ENCODE data around the gene PEX14. TPM values are rescaled to one million over a fixed set of nuclear protein-coding genes. Genes with fewer than 3 reads are reported as not detected.

PEX14 gene
- total and polyA plus RNA-seq, 2 donors (not counting 3 experiments of a cell fraction or from before 2014, with no cell fraction given) = 19.5 to 26.5 TPM

DNA sequence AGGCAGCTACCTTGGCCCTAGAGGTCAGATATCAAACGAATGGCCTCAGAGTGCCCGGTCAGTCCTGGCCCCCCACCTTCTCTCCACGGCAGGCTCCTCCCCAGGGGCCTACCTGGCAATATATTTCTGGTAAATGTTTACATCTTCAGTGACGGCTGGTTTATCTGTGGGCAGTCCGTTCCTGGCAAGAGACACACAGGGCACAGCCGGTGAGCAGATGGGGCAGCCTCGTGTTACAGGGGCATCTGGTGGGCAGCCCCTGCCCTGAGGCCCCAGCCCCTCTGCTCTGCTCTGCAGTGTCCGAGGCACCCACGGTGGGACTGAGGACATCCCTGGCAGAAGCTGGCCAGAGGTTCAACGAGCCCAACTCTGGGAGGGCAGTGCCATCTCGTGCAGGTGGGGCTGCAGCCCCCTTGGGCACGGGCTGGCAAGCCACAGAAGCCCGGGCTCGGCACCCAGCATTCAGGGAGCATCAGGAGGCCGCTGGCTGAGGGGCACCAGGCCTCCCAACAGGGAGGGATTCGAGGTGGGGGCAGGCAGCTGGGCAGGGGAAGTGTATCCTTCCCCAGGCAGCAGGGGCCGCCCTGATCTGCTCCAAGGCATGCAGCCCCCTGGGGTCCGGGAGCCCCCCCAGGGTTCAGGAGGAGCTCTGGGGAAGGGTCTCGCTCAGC lies 183.8 kb downstream of the PEX14 start:
- Histone ChIP-seq H3K27ac (ENCODE audit: insufficient read depth, low read depth, low read length) (no peak overlapping the region), H3K27me3 (ENCODE audit: control insufficient read depth in 2 of 2, insufficient read depth in 2 of 2, low read length in 2 of 2) (no peaks in the 10 kb centered on the region), H3K9ac (replicated peaks; ENCODE audit: extremely low read depth, insufficient read depth, low read length) (no peak overlapping the region), H3K9me3 (replicated peaks; ENCODE audit: control insufficient read depth, insufficient read depth, low read length) (no peaks in the 10 kb centered on the region), H3K36me3 (ENCODE audit: control insufficient read depth in 2 of 2, extremely low read depth in 1 of 2, insufficient read depth in 2 of 2, low read length in 2 of 2) (no peaks in the 10 kb centered on the region), H2AFZ (ENCODE audit: low read depth, low read length) (no peak overlapping the region), H3K9me1 (replicated peaks; ENCODE audit: control insufficient read depth, extremely low read depth, insufficient read depth, low read length) (no peaks in the 10 kb centered on the region), H3K4me2 (ENCODE audit: insufficient read depth, low read length) (no peak overlapping the region), H3K79me2 (ENCODE audit: control insufficient read depth, insufficient read depth, low read length) (no peaks in the 10 kb centered on the region), H3K4me3 (replicated peaks in 1 of 3; ENCODE audit: insufficient read depth in 1 of 3, low read depth in 1 of 3, low read length in 3 of 3) (no peak overlapping the region), H4K20me1 (replicated peaks; ENCODE audit: control insufficient read depth, extremely low read depth, insufficient read depth, low read length) (no peaks in the 10 kb centered on the region), H3K4me1 (ENCODE audit: control insufficient read depth, extremely low read depth, insufficient read depth, low read length) (no peaks in the 10 kb centered on the region)
- POLR2A ChIA-PET = no interaction called here
- no TSS peak for BruUV-seq (replicated peaks)
- intact Hi-C loops (cut with micrococcal nuclease) = no loop called here
- no peak for FAIRE-seq
- TF ChIP-seq POLR2AphosphoS5 (IDR thresholded peaks at IDR 0.05; ENCODE audit: insufficient read depth, low read depth, low read length) = no peak
- TF ChIP-seq FOS (IDR thresholded peaks at IDR 0.05; ENCODE audit: borderline replicate concordance, insufficient read depth, low read length) = no peak
- TF ChIP-seq GATA2 (IDR thresholded peaks at IDR 0.05; ENCODE audit: insufficient read depth, insufficient read length, low read depth, low read length) = no peak
- TF ChIP-seq EZH2 (IDR thresholded peaks at IDR 0.05; ENCODE audit: borderline replicate concordance, low read depth, low read length, severe bottlenecking) = no peak
- TF ChIP-seq, protein P1, sequence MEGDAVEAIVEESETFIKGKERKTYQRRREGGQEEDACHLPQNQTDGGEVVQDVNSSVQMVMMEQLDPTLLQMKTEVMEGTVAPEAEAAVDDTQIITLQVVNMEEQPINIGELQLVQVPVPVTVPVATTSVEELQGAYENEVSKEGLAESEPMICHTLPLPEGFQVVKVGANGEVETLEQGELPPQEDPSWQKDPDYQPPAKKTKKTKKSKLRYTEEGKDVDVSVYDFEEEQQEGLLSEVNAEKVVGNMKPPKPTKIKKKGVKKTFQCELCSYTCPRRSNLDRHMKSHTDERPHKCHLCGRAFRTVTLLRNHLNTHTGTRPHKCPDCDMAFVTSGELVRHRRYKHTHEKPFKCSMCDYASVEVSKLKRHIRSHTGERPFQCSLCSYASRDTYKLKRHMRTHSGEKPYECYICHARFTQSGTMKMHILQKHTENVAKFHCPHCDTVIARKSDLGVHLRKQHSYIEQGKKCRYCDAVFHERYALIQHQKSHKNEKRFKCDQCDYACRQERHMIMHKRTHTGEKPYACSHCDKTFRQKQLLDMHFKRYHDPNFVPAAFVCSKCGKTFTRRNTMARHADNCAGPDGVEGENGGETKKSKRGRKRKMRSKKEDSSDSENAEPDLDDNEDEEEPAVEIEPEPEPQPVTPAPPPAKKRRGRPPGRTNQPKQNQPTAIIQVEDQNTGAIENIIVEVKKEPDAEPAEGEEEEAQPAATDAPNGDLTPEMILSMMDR (IDR thresholded peaks at IDR 0.05; ENCODE audit: extremely low read depth in 1 of 2, insufficient read depth in 1 of 2, low read depth in 1 of 2, low read length in 2 of 2) = no peak
- TF ChIP-seq MYC (IDR thresholded peaks at IDR 0.05; ENCODE audit: low read depth, low read length) = no peak
- TF ChIP-seq POLR2A (IDR thresholded peaks at IDR 0.05; ENCODE audit: low read depth, low read length) = no peak
- TF ChIP-seq, protein P2, sequence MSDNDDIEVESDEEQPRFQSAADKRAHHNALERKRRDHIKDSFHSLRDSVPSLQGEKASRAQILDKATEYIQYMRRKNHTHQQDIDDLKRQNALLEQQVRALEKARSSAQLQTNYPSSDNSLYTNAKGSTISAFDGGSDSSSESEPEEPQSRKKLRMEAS (IDR thresholded peaks at IDR 0.05; ENCODE audit: insufficient read depth, insufficient read length) = no peak
- no peak for TF ChIP-seq JUN (IDR thresholded peaks at IDR 0.05; ENCODE audit: borderline replicate concordance, insufficient read depth, insufficient read length, low read depth)
- CTCF ChIA-PET = no interaction called here
- DNase-seq (ENCODE audit: low read depth, low spot score) = no peak
- dilution Hi-C loops (cut with MboI; ENCODE audit: extremely low pct_ligation_motif_present, low sequenced_read_pairs) = no loop called here

All from endothelial cell of umbilical vein (primary cell).